DMS153 (cell line): ENCODE results near the gene MPRIP.

ENCODE experiments used
- DNase-seq: peaks from one replicate; lab custom pipeline; 2025; lab: John Stamatoyannopoulos, UW

The MPRIP gene

GRCh38 chr17:17235212-17236174 is 193.2 kb downstream of the MPRIP start:
- no peak for DNase-seq

DNA sequence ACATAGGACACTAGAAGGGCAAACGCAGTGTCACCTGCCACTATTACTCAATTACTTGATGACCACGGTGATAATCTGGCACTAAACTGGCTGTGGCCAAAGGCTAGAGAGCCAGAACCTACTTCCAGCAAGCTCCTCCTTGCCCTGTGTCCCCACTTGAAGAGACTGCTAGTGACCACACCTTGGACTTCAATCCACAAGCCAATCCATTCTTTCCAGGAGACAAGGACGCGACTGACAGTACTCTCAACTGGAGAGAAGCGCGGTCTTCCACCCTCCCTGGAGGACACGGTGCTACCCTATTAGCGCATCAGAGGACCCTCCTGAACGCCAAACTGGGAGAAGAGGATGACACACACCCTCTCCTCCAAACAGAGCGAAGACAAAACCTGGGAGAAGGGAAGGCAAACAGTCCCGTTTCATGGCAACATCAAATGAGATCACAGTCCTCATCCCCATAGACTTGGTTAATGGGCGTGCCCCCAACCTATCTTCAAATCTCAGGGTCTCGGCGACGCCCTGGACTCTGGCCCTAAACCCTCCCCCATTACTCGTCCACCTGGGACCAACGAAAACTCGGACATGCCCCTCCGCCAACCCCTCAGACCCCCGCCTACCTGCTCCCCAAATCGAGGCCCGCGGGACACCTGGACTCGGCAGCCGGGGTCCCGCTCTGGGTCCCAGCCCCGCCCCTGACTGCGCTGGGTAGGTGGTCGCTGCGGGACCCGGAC is 194.2 kb downstream of the MPRIP start:
- DNase-seq: no peak

- peak; percentile 59 for DNase-seq
Measured at GRCh38 chr17:17237026-17237799, 195.0 kb downstream of the MPRIP start, which contains the start of gene FLCN. Gene FLCN, minus strand, starts transcription at chr17:17237168. Its CDS starts 9,031 bp downstream, at chr17:17228137.

- no peak for DNase-seq
Measured at GRCh38 chr17:17239832-17240231, 197.6 kb downstream of the MPRIP start.

GRCh38 chr17:17241656-17242055 is 199.4 kb downstream of the MPRIP start:
- DNase-seq: no peak

- DNase-seq: no peak
Measured at GRCh38 chr17:17242246-17242645, 200.0 kb downstream of the MPRIP start.
